Measurements from ENCODE around the gene RASA3. TPM values are rescaled to one million over a fixed set of nuclear protein-coding genes. Genes with fewer than 3 reads are reported as not detected.

RASA3 gene
- total and polyA plus RNA-seq, 9 of the 15 experiments (the other 6 are each of a cell fraction or from before 2014, with no cell fraction given): 0.72 to 25.3 (median 14.4) TPM

GRCh38 chr13:114079601-114080536, 52.6 kb downstream of the RASA3 start:
- Histone ChIP-seq H4K20me1 (replicated peaks; ENCODE audit: control insufficient read depth, insufficient read depth, low read length) (no peaks in the 10 kb centered on the region), H3K4me3 (no peak overlapping the region), H3K9me1 (ENCODE audit: control insufficient read depth, insufficient read depth, low read length) (no peaks in the 10 kb centered on the region), H3K9me3 (replicated peaks; ENCODE audit: control insufficient read depth, insufficient read depth, low read depth, low read length) (no peaks in the 10 kb centered on the region; the same call in 1 of the 2 replicates), H3K4me2 (ENCODE audit: insufficient read depth, low read length) (no peak overlapping the region), H3K4me1 (replicated peaks in 1 of 2; ENCODE audit: control insufficient read depth in 2 of 2, insufficient read depth in 2 of 2, low read length in 2 of 2) (peaks cover 0 to 6% of the 10 kb centered on the region in 2 experiments; a peak in 2 of 5 replicates), H3K9ac (ENCODE audit: insufficient read depth in 1 of 2, low read depth in 2 of 2, low read length in 2 of 2) (no peak overlapping the region; a peak in 1 of 4 replicates), H3K36me3 (ENCODE audit: control insufficient read depth, insufficient read depth, low read length) (no peaks in the 10 kb centered on the region), H3K27ac (ENCODE audit: extremely low read depth, low read depth, low read length) (no peak overlapping the region), H3K79me2 (ENCODE audit: control insufficient read depth, insufficient read depth, low read length) (peaks cover 29% of the 10 kb centered on the region), H2AFZ (ENCODE audit: low read depth, low read length) (no peak overlapping the region), H3K27me3 (ENCODE audit: control insufficient read depth in 2 of 2, insufficient read depth in 2 of 2, low read length in 2 of 2) (no peaks in the 10 kb centered on the region)
- intact Hi-C loops (cut with micrococcal nuclease) (no loop called here), in situ Hi-C loops (cut with MboI) (no loop called here)
- WGBS (ENCODE audit: insufficient coverage, low coverage, missing lambda C conversion rate): 93% methylated on average over 4 of the region's 37 CpGs
- CTCF ChIA-PET (ENCODE audit: low intra/inter-chr PET ratio): no interaction called here
- TF ChIP-seq RBM22 (IDR thresholded peaks at IDR 0.05; ENCODE audit: low read depth, low read length, poor library complexity, severe bottlenecking) (no peak), PTRF (tag; IDR thresholded peaks at IDR 0.05) (no peak), BACH1 (tag; IDR thresholded peaks at IDR 0.05) (no peak), THRA (IDR thresholded peaks at IDR 0.05) (no peak), CSDE1 (IDR thresholded peaks at IDR 0.05) (no peak), HDAC3 (IDR thresholded peaks at IDR 0.05; ENCODE audit: borderline replicate concordance, partially characterized antibody) (no peak), ZFX (CRISPR knock-in tag; IDR thresholded peaks at IDR 0.05) (no peak), ZNF124 (CRISPR knock-in tag; IDR thresholded peaks at IDR 0.05) (no peak), ZNF395 (CRISPR knock-in tag; IDR thresholded peaks at IDR 0.05) (no peak)
- FAIRE-seq (no peak), ATAC-seq (no peak), DNase-seq (ENCODE audit: extremely low read depth in 1 of 4, low spot score in 3 of 4) (no peak)
- POLR2A ChIA-PET: no interaction called here
- no TSS peak for BruUV-seq (replicated peaks)

All from K562 (cell line).